Heart right ventricle (tissue), 16 donors: ENCODE measurements around the gene CD5L. TPM values are rescaled to one million over a fixed set of nuclear protein-coding genes. Genes with fewer than 3 reads are reported as not detected.

Experiments used
- ATAC-seq, 8 donors: fragments of 200-7000 bp; cut with Tn5 transposase; one replicate each; pipeline ENCODE4 v1.9.1; 2020; ENCODE audit warnings: mild to moderate bottlenecking in 8 of 8, moderate library complexity in 8 of 8, moderate number of reproducible peaks in 1 of 8
- DNase-seq, 2 donors: peaks; one replicate each; pipeline ENCODE4 v3.0.0-alpha.2; 2020
- H3K27ac ChIP-seq, 10 donors: fragments of 200-600 bp; sonication (generic) in 2 of 10; one replicate each; pipeline versions ENCODE4 v1.5.0 to v1.8.0; 2020 to 2022; ENCODE audit warnings: mild to moderate bottlenecking in 3 of 10
- H3K27me3 ChIP-seq, 7 donors: fragments of 200-600 bp; one replicate each; pipeline ENCODE4 v1.8.0; 2021 to 2022; ENCODE audit warnings: mild to moderate bottlenecking in 2 of 7
- H3K36me3 ChIP-seq, 9 donors: fragments of 200-600 bp; sonication (generic) in 1 of 9; one replicate each; pipeline versions ENCODE4 v1.5.0 to v1.8.0; 2020 to 2022; ENCODE audit warnings: mild to moderate bottlenecking in 2 of 9
- H3K4me1 ChIP-seq, 9 donors: fragments of 200-600 bp; sonication (generic) in 1 of 9; one replicate each; pipeline versions ENCODE4 v1.5.0 to v1.8.0; 2020 to 2022; ENCODE audit warnings: mild to moderate bottlenecking in 4 of 9
- H3K4me3 ChIP-seq, 10 donors: fragments of 200-600 bp; sonication (generic) in 2 of 10; one replicate each; pipeline versions ENCODE4 v1.5.0 to v1.8.0; 2020 to 2022; ENCODE audit warnings: mild to moderate bottlenecking in 7 of 10, moderate library complexity in 2 of 10
- H3K9me3 ChIP-seq, 11 donors: fragments of 200-600 bp in 10 of 11; sonication (generic) in 2 of 11; one replicate each; pipeline versions ENCODE4 v1.5.0 to v1.8.0; 2013 to 2022; ENCODE audit warnings: mild to moderate bottlenecking in 2 of 11, control low read depth in 1 of 11, moderate library complexity in 1 of 11
- CTCF ChIP-seq, 9 donors: fragments of 200-600 bp; sonication (generic) in 2 of 9; IDR thresholded peaks; one replicate each; pipeline versions ENCODE4 v1.5.0 to v1.8.0; 2021 to 2022; ENCODE audit warnings: antibody characterized with exemption in 9 of 9, mild to moderate bottlenecking in 5 of 9, moderate library complexity in 1 of 9
- WGBS, 2 donors: extraction: QIAGEN DNeasy Blood & Tissue Kit; methylation state at CpG; one replicate each; pipeline ENCODE4 v1.1.7; 2013; ENCODE audit warnings: inconsistent platforms in 1 of 2; 5-methylcytosine and 5-hydroxymethylcytosine counted together
- intact Hi-C, 10 donors: fragments of 100-400 bp; cut with DNase I; formaldehyde crosslinking; loops; one replicate each; pipeline versions ENCODE4 v1.11.1 to v1.14.2; 2022
- polyA plus RNA-seq, 2 donors: library from polyadenylated mRNA; stranded (reverse); fragments of 200-250 nt; gene quantifications; one replicate each; pipeline ENCODE4 v1.2.3, GENCODE V29; 2013
- total RNA-seq, 10 donors: library from RNA; stranded (reverse); fragmentation: NEBNext Ultra II Directional in 3 of 10; extraction: Animal tissue kit (Norgen Biotek cat#: 25700) in 3 of 10; gene quantifications; one replicate each; pipeline versions ENCODE4 v1.2.1 to v1.2.4, GENCODE V29; 2021 to 2023
- donor health status: Arrhythmogenic right ventricular cardiomyopathy.
- donor health status: ischemic (EF 13 %, LVEDD 7.1; RV severe dilation, severe dysfunction).
- donor health status: healthy with polysubstance abuse.
- donor health status: DM: no; HTN: yes; CAD: no.
- donor health status: DM: no; HTN: no; CAD: no.
- donor health status: ischemic (EF 25% LVEDD 6.9; RV normal size, moderate dysfunction).
- donor health status: ischemic (EF 25% LVEDD 5.7; RV mildly dilated, moderate dysfunction).
- donor health status: healthy.
- donor health status: DM: yes; HTN: yes; CAD: no.
- donor health status: Ischemic cardiomyopathy.
- donor health status: ischemic (EF 35%, LVEDD 5.7; RV mildly dilated, moderate dysfunction).
- donor health status: nonischemic (EF 11% LVEDD 7.7; RV severe dilation, severe dysfunction).
- donor health status: DM: yes; HTN: yes; CAD: no.
- donor health status: PGD.
- donor health status: ischemic (EF 29% LVEDD 5.4; RV normal size, mild dysfunction).
- donor health status: nonischemic (EF 23%, LVEDD 6.1; RV moderate dilation, normal function).

The CD5L gene
- total and polyA plus RNA-seq, 12 donors, result 0.01 to 4.8 (median 1.6) TPM; not detected in 3

GRCh38 chr1:157819896-157820295 lies 21.7 kb downstream of the CD5L start, which contains the start of gene FCRL1:
FCRL1 (minus strand) TSS chr1:157820120; CDS start chr1:157820037, 83 bp downstream.
- TF ChIP-seq CTCF (IDR thresholded peaks at IDR 0.05), result no peak
- no peak for ATAC-seq

DNA sequence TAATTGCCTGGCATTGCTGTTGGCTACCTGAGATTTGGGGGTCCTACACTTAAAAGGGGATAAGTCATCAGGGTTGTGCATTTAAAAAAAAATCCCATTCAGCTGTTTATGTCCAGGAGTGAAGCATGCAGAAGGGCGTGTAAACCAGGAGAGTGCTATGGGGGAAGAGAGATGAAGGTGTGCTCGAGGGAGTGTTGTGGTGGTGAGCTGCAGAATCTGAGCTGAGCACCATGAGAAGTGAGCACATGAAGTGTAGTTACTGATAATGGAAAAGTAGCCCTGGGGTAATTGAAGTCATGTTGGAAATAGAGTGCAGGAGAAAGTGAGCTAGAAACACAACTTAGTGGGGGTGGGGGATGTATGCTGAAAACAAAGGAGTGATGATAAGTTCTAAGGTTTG lies 22.4 kb downstream of the CD5L start:
- Histone ChIP-seq H3K4me1 (no peaks in the 10 kb centered on the region), H3K36me3 (no peaks in the 10 kb centered on the region), H3K27me3 (peaks cover 0 to 8% (median 0%) of the 10 kb centered on the region in 7 donors), H3K9me3 (peaks cover 0 to 13% (median 0%) of the 10 kb centered on the region in 11 donors), H3K27ac (no peak overlapping the region), H3K4me3 (no peak overlapping the region)
- intact Hi-C loops, result no loop called here
- no peak for TF ChIP-seq CTCF (IDR thresholded peaks at IDR 0.05)
- no peak for ATAC-seq
- 61 to 74% methylated on average over 2 of the region's 2 CpGs for WGBS, 2 donors
- no peak for DNase-seq

More at GRCh38 chr1:157819896-157820295, 21.7 kb downstream of the CD5L start, which contains the start of gene FCRL1:
- no peaks in the 10 kb centered on the region for H3K4me1 ChIP-seq
- peaks cover 0 to 10% (median 0%) of the 10 kb centered on the region in 7 donors for H3K27me3 ChIP-seq
- no peaks in the 10 kb centered on the region for H3K36me3 ChIP-seq
- H3K4me3 ChIP-seq, result no peak within 1 kb of the TSS
- H3K9me3 ChIP-seq, result peaks cover 0 to 6% (median 0%) of the 10 kb centered on the region in 11 donors
- intact Hi-C loops, result no loop called here
- no peak within 1 kb of the TSS for H3K27ac ChIP-seq
- WGBS, 2 donors, result 58 to 68% methylated on average over 3 of the region's 3 CpGs
- no peak for DNase-seq

GRCh38 chr1:157813269-157813668 lies 28.3 kb downstream of the CD5L start:
- Histone ChIP-seq H3K4me1 (no peaks in the 10 kb centered on the region), H3K4me3 (no peak overlapping the region), H3K27ac (no peak overlapping the region), H3K36me3 (no peaks in the 10 kb centered on the region), H3K9me3 (peaks cover 0 to 37% (median 14%) of the 10 kb centered on the region in 11 donors), H3K27me3 (peaks cover 0 to 8% (median 0%) of the 10 kb centered on the region in 7 donors)
- DNase-seq (no peak), ATAC-seq (no peak)
- WGBS, 2 donors, result 63 to 70% methylated on average over 1 of the region's 1 CpG
- intact Hi-C loops, result no loop called here
- TF ChIP-seq CTCF (IDR thresholded peaks at IDR 0.05), result no peak

- H3K27ac ChIP-seq, result no peak overlapping the region
- ATAC-seq (no peak), DNase-seq (no peak)
- no peak for TF ChIP-seq CTCF (IDR thresholded peaks at IDR 0.05)
- no peak overlapping the region for H3K4me3 ChIP-seq
- intact Hi-C loops, result no loop called here
- WGBS, 2 donors, result 45 to 56% methylated on average over 6 of the region's 6 CpGs
- peaks cover 0 to 5% (median 0%) of the 10 kb centered on the region in 11 donors for H3K9me3 ChIP-seq
- no peaks in the 10 kb centered on the region for H3K27me3 ChIP-seq
- no peaks in the 10 kb centered on the region for H3K36me3 ChIP-seq
- no peaks in the 10 kb centered on the region for H3K4me1 ChIP-seq
Measured at GRCh38 chr1:157806431-157807149, 35.0 kb downstream of the CD5L start.
